ENCODE results near the gene NUTM2F.

- TF ChIP-seq CTCF (IDR thresholded peaks at IDR 0.05) (no peak), EZH2 (IDR thresholded peaks at IDR 0.05; ENCODE audit: borderline replicate concordance, insufficient read depth, low read depth, low read length, poor library complexity, severe bottlenecking) (no peak)
Measured at GRCh38 chr9:94269264-94269663, 59.2 kb downstream of the NUTM2F start.

All from B cell (primary cell).